Measurements from ENCODE around the gene ATP5ME.
"Not testable (repeated sequence)": the region's sequence is repeated elsewhere in the genome, so short reads cannot be mapped to it uniquely, and the experiment has no call there.

ATP5ME gene

GRCh38 chr4:674172-675035 lies at the start of gene ATP5ME, which contains the start of gene MYL5:
Gene ATP5ME, minus strand, starts transcription at chr4:674276. Its CDS starts 29 bp downstream, at chr4:674247.
Gene MYL5, plus strand, starts transcription at chr4:674542. Its CDS starts 3,485 bp downstream, at chr4:678027.
- DNase-seq (ENCODE audit: low spot score): peak; percentile 98

GRCh38 chr4:722851-723360 lies 48.8 kb upstream of the ATP5ME start:
- DNase-seq (ENCODE audit: low spot score): no peak

GRCh38 chr4:722169-722725 lies 48.2 kb upstream of the ATP5ME start:
- no peak for DNase-seq (ENCODE audit: low spot score)

- no peak for DNase-seq (ENCODE audit: low spot score)
Measured at GRCh38 chr4:721261-722168, 47.4 kb upstream of the ATP5ME start.

GRCh38 chr4:720111-720860 lies 46.2 kb upstream of the ATP5ME start:
- no peak for DNase-seq (ENCODE audit: low spot score)

GRCh38 chr4:718460-718859 lies 44.4 kb upstream of the ATP5ME start:
- DNase-seq (ENCODE audit: low spot score): no peak

GRCh38 chr4:717601-718320 lies 43.7 kb upstream of the ATP5ME start:
- DNase-seq (ENCODE audit: low spot score): no peak

- no peak for DNase-seq (ENCODE audit: low spot score)
Measured at GRCh38 chr4:714087-714486, 40.0 kb upstream of the ATP5ME start.

GRCh38 chr4:712916-713632 lies 39.0 kb upstream of the ATP5ME start:
- DNase-seq (ENCODE audit: low spot score): no peak

GRCh38 chr4:712093-712492 lies 38.0 kb upstream of the ATP5ME start:
- no peak for DNase-seq (ENCODE audit: low spot score)

- DNase-seq (ENCODE audit: low spot score): no peak
Measured at GRCh38 chr4:710916-711315, 36.8 kb upstream of the ATP5ME start.

GRCh38 chr4:710116-710515 lies 36.0 kb upstream of the ATP5ME start:
- no peak for DNase-seq (ENCODE audit: low spot score)

GRCh38 chr4:709348-709747 lies 35.3 kb upstream of the ATP5ME start:
- no peak for DNase-seq (ENCODE audit: low spot score)

GRCh38 chr4:708631-708933 lies 34.5 kb upstream of the ATP5ME start:
- no peak for DNase-seq (ENCODE audit: low spot score)

GRCh38 chr4:707929-708630 lies 34.0 kb upstream of the ATP5ME start:
- no peak for DNase-seq (ENCODE audit: low spot score)

GRCh38 chr4:706834-707598 lies 32.9 kb upstream of the ATP5ME start:
- DNase-seq (ENCODE audit: low spot score): no peak

- DNase-seq (ENCODE audit: low spot score): not testable (repeated sequence)
Measured at GRCh38 chr4:706083-706633, 32.1 kb upstream of the ATP5ME start.

- peak; percentile 99 for DNase-seq (ENCODE audit: low spot score)
Measured at GRCh38 chr4:705278-706082, 31.4 kb upstream of the ATP5ME start, which contains the start of gene PCGF3. Gene PCGF3, plus strand, starts transcription at chr4:705832. Its CDS starts 27,849 bp downstream, at chr4:733681.

All from ecto neural progenitor cell (in vitro differentiated cells).